GM12801 (cell line): Measurements from ENCODE around the gene RABGAP1L.

Source experiments
- TF ChIP-seq, protein P1 (sequence below): IDR thresholded peaks from one replicate; pipeline ENCODE4 v1.5.1; 2011; ENCODE audit warnings: control low read depth; ENCODE audit not compliant: insufficient read length; ENCODE audit errors: extremely low read depth

RABGAP1L gene

GRCh38 chr1:174743654-174744561 is 584.6 kb downstream of the RABGAP1L start:
- TF ChIP-seq, protein P1, sequence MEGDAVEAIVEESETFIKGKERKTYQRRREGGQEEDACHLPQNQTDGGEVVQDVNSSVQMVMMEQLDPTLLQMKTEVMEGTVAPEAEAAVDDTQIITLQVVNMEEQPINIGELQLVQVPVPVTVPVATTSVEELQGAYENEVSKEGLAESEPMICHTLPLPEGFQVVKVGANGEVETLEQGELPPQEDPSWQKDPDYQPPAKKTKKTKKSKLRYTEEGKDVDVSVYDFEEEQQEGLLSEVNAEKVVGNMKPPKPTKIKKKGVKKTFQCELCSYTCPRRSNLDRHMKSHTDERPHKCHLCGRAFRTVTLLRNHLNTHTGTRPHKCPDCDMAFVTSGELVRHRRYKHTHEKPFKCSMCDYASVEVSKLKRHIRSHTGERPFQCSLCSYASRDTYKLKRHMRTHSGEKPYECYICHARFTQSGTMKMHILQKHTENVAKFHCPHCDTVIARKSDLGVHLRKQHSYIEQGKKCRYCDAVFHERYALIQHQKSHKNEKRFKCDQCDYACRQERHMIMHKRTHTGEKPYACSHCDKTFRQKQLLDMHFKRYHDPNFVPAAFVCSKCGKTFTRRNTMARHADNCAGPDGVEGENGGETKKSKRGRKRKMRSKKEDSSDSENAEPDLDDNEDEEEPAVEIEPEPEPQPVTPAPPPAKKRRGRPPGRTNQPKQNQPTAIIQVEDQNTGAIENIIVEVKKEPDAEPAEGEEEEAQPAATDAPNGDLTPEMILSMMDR = no peak

DNA sequence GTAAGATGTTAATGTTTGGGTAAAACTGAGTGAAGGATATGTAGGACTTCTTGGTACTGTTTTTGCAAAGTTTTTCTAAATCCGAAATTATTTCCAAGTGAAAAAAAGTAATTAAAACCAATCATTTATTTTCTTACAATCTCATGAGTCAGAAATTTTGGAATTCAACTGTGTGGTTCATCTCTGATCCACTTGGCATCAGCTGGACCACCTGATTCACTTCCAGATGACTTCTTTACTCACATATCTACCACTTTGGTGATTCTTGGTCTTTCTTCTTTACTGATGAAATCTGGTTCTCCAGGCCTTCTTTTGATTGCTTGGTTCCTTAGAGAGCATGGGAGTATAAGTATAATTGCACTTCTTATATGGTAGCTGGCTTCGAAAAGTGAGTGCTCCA is 585.6 kb downstream of the RABGAP1L start:
- TF ChIP-seq, protein P1 = no peak

- TF ChIP-seq, protein P1 = no peak
Observed at GRCh38 chr1:174746024-174746808, 586.9 kb downstream of the RABGAP1L start.

DNA sequence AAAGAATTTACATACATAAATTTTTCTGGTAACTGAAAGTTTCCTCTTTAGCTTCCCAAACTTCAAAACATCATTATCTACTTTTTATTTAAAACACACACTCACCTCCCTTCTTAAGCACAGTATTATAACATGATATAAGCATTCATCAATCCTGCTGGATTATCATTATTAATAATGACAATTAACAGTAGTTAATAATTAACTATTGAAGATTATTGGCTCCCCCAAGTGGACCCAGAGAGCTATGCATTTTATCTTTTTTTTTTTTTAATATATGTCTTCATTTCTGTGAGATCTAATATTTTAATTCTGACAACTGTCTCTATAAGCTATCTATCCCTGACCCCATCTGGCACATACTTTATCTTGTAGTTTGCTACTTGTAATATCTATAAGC is 588.3 kb downstream of the RABGAP1L start:
- TF ChIP-seq, protein P1 = no peak

- TF ChIP-seq, protein P1 = no peak
Observed at GRCh38 chr1:174748586-174748985, 589.3 kb downstream of the RABGAP1L start.

DNA sequence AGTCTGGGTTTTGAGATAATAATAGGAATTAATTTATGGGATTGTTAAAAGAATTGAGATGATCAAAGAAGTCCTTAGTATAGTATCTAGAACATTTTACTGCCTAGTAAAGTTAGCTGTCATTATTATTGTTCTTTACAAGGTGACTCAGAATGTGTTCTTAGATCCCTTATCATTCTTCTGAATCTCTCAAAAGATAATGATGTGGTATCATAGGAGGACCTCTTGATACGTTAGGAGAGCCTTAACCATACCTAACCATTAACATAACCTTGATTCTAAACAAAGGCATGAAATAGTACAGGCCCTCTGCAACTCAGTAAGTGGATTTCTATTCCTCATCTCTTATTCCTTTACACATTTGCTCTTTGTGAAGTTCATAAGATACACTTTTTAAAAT is 593.8 kb downstream of the RABGAP1L start:
- TF ChIP-seq, protein P1 = no peak

DNA sequence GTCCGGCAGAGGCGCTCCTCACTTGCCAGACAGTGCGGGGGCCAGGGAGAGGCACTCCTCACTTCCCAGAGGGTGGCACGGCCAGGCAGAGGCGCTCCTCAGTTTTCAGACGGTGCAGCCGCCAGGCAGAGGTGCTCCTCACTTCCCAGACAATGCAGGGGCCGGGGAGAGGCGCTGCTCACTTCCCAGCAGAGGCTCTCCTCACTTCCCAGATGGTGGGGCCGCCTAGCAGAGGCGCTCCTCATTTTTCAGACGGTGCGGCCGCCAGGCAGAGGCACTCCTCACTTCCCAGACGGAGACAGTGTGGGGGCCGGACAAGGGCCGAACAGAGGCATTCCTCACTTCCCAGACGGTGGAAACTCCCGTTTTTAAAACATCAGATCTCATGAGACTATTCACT is 602.0 kb downstream of the RABGAP1L start:
- TF ChIP-seq, protein P1 = no peak
